GM21381 (cell line): Measurements from ENCODE around the gene YAP1.
"Not testable (repeated sequence)": the region's sequence is repeated elsewhere in the genome, so short reads cannot be mapped to it uniquely, and the experiment has no call there.

ENCODE experiments used
- ATAC-seq: cut with Tn5 transposase; IDR thresholded peaks from one replicate; pipeline ENCODE4 v1.9.1; 2021; ENCODE audit warnings: mild to moderate bottlenecking, moderate library complexity; ENCODE audit not compliant: unreplicated experiment

Gene YAP1

DNA sequence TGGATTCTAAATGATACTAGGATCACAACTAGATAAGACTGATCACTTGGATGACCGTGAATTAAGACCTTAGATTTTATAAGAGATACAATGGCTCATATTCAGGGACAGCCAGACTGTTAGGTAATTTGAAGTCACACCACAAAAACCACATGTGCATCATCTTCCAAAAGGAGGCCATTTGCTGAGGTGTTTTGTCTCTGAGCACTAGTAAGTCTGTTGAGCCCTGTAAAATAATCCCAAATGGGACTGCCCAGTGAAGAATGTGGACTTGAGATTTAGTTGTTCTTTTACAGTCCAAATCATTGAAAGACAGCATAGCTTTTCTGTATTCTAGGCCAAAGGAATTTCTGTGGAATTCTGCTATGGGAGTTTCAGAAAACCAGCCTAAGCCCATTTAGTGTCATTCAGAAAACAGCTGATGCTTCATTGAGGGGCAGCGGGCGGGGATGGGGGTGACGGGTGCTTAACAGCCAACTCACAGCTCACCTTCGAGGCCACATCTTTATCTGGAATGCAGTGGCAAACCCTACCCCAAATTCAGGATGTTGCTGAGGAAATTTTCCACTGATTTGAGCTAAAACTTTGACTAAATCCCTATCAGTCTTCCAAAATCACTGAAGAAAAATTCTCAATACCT is 127.0 kb downstream of the YAP1 start:
- no peak for ATAC-seq

DNA sequence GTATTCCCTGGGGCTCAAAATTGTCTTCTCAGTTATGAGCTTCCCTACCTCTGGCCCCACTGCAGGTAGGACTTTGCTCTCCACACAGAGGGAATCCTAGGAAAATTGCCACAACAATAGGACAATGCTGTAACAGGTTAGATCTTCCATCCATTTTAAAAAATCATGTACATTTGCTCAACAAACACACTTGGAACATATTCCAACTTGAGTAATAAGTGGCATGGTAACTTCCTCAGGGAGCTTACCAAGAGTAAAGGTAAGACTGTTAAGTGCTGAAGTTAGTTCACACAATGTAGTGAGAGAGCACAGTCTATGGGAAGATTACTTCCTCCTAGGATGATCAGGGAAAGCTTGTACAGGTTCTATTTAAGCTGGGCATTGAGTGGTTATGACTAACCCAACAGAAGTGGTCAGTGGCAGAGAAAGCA is 128.2 kb downstream of the YAP1 start:
- ATAC-seq, result no peak

DNA sequence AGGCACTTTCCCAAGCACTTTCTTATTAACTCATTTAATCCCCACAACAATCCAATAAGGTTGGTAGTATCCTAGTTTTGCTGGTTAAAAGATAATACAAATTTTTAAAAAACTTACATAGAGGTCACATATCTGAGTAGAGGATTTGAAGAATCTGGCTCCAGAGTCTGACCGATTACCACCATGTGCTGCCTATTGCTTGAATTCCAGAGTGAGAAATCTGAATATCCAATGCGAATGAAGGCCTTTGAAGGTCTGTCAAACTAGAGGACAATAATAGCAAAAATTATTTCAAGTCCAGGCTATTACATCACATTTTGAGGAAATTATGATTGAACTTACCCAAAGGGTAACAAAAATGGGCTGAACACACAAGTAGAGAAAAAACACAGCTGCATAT is 129.2 kb downstream of the YAP1 start:
- no peak for ATAC-seq

DNA sequence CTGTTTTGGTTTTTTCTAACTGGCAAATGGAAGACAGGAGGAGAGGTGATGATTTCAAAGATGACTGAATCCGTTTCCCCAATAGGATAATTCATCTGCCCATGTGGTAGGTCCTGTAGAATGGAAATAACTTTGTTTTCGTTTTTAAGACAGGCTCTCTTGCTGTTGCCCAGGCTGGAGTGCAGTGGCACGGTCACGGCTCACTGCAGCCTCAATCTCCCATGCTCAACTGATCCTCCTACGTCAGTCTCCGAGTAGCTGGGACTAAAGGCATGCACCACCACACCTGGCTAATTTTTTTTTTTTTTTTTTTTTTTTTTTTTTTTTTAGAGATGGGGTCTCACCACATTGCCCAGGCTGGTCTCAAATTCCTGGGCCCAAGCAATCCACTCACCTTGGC is 129.7 kb downstream of the YAP1 start:
- ATAC-seq, result no peak

DNA sequence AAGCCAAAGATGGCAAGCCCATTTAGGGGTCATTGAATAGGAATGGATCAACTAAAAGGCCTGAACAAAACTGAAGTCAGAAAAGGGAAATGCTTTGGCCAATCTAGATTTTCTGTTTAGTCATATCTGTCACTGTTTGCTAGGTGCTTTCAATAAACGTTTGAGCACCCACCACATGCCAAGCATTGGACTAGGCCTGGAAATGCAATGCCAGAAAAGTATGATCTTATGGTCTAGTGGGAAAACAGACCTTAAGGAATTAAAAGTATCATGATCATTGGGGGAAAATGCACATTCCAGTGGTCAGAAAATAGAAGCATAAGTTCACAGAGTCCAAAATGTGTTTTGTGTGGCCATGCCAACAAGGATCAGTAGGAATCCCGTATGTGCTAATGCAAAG is 130.3 kb downstream of the YAP1 start:
- peak; percentile 60 for ATAC-seq

DNA sequence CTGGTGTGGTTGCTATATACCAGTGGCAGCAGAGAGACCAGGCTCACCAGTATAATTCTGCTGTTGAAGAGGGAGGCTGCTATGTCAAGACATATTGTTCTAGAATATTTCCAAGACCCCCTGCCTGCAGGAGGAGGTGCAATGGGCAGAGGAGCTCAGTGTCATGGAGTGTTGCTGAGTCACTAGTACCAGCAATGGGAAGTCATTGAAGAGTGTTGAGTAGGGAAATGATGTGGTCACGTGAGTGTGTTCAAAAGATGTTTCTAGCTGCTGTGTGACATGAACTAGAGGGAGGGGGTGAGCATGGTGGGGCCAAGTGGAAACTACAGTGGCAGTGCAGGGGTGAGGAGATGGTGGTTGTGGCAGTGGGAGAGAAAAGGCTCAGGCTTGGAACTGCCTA is 130.8 kb downstream of the YAP1 start:
- no peak for ATAC-seq

DNA sequence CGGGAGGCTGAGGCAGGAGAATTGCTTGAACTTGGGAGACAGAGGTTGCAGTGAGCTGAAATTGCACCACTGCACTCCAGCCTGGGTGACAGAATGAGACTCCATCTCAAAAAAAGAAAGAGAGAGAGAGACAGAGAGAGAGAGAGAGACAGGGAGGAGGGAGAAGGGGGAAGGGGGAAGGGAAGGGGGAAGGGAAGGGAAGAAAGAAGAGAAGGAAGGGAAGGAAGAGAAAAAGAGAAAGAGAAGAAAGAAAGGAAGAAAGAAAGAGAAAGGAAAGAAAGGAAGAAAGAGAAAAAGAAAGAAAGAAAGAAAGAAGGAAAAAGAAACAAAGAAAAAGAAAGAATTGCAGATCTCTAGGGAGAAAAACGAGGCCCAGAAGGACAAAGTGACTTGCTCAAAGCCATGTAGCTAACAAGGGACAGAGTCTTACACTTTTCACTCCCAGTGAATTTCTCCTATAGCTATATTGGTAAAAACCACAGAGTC is 133.2 kb downstream of the YAP1 start:
- no peak for ATAC-seq

DNA sequence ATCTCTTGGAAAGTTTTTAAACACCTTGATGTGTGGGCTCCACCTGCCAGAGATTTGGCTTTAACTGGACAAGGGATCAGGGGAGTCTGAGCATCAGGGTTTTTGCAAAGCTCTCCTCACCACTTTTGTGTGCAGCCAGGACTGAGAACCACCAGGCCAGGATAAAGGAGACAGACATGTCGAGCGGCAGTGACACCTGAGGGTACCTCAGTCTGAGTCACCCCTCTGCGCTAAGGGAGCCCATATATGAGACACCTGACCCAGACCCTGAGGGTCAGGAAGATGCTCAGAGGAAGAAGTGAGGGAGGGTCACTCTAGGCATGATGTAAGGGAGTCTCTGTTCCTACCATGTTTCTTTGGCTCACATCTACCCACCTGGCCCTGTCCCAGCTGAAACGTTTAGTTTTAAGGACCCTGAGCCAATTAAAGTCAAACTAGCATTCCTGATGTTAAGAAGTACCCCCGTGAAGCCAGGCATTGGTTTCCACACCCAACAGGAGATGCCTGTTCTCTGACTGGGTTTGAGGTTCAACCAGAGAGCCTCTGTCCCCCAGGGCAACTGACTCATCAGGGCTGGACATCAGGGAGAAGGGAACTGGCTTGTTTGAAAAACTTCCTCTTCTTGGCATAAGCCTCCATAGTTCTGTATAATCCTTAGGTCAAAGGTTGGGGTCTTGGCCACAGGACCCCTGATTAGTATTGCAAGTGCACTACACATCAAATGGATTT is 134.6 kb downstream of the YAP1 start:
- no peak for ATAC-seq

DNA sequence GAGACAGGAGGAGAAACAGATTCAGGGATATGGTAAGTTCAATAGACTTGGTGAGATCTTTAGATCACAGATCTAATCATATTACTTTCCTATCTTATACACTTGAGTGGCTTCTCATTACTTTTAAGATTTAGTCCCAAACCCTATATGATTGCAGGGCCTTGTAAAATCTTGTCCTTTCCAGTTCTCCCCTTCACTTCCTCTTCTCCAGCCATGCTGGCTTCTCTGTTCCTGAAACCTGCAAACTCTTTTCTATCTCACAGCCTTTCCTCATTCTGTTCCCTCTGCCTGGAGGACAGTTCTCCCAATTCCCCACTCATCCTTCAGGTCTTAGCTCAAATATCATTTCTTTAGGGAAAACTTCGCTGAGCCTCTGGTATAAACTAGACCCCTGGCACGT is 141.2 kb downstream of the YAP1 start:
- ATAC-seq, result no peak

DNA sequence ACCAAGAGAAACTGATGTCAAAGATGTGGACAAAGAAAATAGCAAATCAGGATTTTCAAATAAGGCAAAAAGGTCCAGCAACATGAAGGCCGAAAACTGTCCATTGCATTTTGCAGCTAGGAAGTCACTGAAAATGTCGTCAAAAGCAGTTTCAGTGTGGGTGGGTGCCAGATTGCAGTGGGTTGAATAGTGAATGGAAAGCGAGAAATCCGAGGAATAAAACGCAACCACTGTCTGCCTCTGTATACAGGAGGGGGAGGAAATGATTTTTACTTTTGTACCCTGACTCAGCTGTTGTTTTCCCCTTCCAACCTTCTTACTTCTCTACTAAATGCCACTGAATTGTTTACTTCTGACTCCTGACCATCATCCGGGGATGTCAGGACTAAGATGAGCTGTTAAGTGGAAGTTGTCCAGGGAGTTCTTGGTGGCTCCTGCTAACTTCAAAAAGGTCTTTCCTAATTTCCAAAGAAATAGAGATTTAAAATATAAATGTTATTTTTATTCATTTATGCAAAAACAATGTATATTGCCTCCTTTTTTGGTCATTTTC is 142.2 kb downstream of the YAP1 start:
- ATAC-seq, result no peak

DNA sequence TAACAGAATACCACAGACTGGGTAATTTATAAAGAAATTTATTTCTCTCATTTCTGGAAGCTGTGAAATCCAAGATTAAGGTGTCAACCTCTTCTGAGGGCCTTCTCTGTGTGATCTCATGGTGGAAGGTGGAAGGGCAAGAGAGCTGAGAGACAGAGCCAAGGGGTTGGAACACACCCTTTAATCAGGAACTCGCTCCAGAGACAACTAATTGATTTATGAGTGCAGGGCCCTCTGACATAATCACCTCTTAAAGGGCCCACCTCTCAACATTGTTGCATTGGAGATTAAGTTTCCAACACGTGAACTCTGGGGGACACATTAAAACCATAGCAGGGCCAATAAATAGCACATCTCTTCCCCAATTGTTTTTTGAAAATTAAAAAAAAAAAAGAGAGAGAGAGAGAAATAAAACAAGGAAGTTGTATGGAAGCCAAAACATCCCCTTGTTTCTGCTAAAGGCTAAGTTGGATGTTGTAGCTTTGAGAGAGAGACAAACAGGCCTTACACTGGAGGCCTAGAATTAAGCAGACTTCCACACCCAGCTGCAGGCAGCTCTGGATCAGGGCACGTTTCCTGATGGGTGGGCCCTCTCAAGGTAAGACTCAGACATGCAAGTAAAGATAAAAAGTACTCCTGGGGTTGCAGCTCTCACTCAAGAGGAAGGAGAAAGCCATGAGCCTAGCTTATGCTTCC is 142.9 kb downstream of the YAP1 start:
- ATAC-seq, result no peak

DNA sequence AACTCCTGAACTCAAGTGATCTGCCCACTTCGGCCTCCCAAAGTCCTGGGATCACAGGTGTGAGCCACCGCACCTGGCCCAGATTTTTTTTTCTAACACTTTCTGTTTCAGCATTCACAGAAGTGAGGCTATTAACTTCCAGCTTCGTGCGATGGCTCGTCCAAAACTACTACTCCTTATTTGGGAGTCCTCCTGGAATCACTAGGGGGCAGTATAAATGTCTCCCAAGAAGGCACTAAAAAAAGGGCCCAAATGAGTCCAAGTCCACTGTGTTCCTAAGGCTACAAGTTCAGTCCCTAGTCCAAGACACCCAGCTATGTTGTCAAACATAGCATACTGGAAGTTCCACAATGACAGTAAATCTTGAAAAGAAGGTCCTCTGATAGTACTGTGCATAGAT is 143.8 kb downstream of the YAP1 start:
- ATAC-seq, result no peak

DNA sequence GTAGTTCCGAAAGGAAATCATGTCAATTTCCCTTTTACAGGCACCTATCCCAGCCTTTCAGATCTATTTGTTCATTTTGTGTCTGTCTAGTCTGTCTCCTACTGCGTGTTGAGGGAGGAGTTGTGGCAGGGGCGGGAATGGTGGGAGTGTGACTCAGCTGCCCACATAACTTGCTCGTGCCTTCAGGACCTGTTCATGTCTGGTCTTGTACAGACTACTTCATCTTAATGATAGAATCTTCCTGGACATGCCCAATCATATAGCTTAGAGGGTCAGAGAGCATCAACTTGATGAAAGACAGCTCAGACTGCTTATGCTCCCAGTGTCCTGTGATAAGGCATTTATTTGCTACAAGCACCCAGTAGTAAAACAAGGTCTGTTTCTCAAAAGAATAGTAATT is 146.0 kb downstream of the YAP1 start:
- ATAC-seq, result no peak

DNA sequence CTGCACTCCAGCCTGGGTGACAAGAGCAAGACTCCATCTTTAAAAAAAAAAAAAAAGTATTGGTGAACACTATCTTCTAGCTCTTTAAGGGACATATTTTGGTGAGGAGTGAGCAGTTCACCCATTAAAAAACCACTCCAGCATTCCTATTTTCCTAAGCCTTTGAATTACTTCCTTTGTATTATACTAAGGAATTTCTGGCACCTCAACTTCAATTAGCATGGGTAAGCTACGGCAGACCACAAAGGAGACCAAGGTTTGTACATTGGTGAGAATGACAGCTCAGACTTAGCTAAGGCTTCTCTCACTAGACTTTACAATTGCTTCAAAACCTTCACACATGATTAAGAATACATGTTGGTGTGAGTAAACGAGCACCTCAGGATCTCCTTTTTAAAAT is 150.0 kb downstream of the YAP1 start:
- ATAC-seq, result no peak

DNA sequence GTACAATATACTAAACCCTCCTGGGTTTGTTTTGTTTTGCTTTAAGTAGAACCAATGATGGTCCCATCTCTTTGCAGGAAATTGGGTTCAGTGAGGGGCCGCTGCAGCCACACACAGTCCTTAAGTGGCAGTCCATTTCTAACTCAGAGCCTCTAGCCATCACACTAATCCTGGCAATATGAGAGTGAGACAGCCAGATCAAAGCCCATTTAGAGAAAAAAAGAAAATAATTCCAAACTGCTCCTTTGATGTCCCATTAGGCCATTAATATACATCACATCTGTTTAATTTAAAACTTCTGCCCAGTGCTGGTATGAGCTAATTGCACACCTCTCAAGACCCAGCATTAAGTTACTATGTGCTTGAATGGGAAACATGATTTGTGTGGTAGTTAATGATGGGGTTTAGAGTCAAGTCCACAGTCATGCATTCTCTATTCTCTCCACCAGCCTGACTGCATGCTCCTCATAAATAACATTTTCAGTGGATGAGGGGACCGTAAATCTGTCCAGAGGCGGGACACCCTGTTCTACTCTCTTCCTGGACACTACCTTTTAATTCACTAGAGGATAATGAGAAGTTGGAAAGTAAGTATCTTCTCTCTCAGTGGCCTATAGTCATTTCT is 153.2 kb downstream of the YAP1 start:
- ATAC-seq, result no peak

DNA sequence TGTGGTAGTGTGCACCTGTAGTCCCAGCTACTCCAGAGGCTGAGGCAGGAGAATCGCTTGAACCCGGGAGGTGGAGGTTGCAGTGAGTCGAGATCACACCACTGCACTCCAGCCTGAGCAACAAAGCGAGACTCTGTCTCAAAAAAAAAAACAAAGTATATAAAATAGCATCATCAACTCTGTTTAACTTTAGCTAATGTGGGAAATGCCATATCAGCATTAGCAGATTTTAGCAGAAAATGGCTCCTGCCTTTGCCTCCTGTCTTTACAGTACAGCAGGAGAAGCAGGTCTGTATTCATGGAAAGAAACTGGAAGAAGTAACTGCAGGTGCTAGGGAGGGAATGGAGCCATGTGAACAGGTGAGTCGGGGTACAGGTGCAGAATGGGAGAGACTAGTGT is 154.5 kb downstream of the YAP1 start:
- ATAC-seq, result not testable (repeated sequence)

DNA sequence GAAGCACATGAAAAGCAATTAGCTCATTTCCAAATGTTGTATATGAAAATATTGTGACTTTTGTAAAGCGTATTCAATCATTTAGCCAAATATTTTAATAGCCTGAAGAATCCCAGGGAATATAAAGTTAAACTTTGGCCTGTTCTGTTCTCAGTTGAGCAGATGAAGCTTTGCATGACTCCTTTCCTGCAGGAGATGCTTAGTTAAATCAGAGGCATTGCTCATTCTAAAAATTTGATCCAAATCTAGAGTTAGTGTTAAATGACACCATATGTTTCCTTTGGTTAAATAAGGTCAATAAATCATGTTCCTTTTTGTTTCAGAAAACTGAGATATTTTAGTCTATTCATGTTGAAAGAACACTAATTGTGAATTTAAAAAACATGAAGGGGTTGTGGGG is 155.9 kb downstream of the YAP1 start:
- no peak for ATAC-seq

DNA sequence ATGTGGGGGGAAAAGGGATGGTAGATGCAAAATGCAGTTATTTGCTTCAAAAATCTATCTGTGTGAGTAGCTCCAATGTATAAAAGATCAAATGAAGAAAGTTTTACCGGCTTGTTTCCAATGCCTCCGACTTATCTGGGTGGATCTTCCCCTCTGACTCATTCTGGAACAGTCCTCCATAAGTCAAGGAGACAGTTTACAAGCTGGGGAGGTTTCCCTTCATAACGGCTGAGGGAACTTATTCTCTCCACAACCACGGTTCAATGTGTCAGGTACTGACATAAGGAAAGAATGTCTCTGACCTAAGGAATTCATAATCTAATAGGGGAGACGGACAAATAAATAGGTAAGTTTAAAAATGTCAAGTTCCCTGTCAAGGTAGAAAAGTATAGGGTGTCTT is 157.4 kb downstream of the YAP1 start:
- ATAC-seq, result no peak

DNA sequence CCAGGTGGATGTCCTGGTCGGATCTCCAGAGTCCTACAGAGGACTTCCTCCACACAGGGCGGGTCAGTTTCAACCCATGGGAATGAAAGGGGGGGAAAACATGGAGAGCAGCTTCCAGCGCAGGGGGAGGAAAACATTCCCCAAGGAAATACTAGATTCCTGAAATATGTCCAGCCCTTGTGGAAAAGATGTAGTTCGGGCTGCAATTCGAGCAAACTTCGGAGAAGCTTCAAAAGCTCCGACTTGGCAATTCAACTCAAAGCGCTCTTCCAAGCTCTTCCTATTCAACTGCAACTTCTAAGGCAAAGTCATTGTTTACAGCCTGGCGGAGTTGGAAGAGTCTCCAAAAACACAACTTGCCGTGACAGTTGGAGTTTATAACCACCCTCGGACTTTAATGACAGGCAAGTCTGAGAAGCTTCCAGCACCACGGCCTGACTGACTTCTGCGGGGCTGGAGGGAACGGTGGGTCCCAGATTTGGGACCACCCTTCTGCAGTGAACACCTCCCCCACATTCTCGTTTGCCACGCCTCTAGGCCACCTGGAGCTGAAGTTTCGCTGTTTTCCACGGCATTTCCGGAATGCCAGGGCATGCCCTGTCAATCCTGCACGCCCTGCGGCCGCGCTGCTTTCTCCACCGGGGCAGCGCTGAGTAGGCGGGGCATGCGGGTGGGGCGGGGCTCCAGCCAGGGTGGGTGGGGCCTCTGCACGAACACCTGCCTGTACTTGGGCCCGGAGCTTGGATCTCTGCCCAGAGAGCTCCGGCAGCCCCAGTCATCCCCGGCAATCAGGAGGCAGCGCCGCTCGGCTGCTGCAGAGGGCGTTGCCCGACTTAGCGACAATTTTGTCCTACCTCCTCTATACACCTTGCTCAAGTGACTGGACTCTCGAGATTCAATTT is 158.1 kb downstream of the YAP1 start:
- peak; percentile 95 for ATAC-seq

DNA sequence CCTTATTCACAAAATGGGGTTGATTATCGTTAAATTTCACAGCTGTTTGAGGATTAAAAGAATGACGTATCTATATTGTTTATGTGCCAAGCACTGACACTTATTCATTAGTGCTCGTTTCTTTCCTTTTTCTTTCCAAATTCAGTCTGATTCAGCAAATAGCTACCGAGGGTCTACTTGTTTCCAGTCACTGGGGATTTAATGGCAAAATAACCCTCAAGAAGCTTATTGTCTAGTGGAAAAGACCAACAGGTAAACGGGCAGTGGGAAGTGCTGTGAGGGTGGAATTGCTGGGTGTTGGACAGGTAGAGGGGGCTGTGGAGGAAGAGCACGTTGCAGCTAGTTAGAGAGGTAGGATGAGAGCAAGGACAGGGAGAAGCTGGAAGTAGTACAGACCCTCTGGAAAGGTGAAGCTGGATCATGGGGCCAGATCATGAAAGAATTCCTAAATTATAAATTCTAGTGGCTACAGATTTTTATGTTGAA is 158.8 kb downstream of the YAP1 start:
- no peak for ATAC-seq
